Stimulated activated CD8-positive, alpha-beta memory T cell treated with anti-CD3 and anti-CD28 coated beads, Interleukin-4, amount 100 ng/mL, for 4 hours (primary cell): Measurements from ENCODE around the gene DOCK1.

Source experiments
- DNase-seq, 2 donors: peaks; one replicate each; pipeline ENCODE4 v3.0.0-alpha.2; 2020; ENCODE audit warnings: low read depth in 2 of 2, low spot score in 1 of 2

The DOCK1 gene

GRCh38 chr10:127338399-127339110, 433.3 kb downstream of the DOCK1 start:
- DNase-seq, result no peak

- DNase-seq, result no peak
Measured at GRCh38 chr10:127343821-127344220, 438.6 kb downstream of the DOCK1 start.

GRCh38 chr10:127344346-127344745, 439.1 kb downstream of the DOCK1 start:
- DNase-seq, result no peak

GRCh38 chr10:127345231-127345965, 440.2 kb downstream of the DOCK1 start:
- no peak for DNase-seq

- no peak for DNase-seq
Measured at GRCh38 chr10:127346604-127347003, 441.4 kb downstream of the DOCK1 start.

GRCh38 chr10:127347202-127347959, 442.2 kb downstream of the DOCK1 start:
- DNase-seq, result no peak

- no peak for DNase-seq
Measured at GRCh38 chr10:127349737-127350136, 444.5 kb downstream of the DOCK1 start.

GRCh38 chr10:127351542-127351941, 446.3 kb downstream of the DOCK1 start:
- no peak for DNase-seq

GRCh38 chr10:127353544-127353943, 448.3 kb downstream of the DOCK1 start:
- no peak for DNase-seq

- no peak for DNase-seq
Measured at GRCh38 chr10:127354255-127354654, 449.0 kb downstream of the DOCK1 start.

GRCh38 chr10:127354992-127355391, 449.8 kb downstream of the DOCK1 start:
- DNase-seq, result no peak

GRCh38 chr10:127356360-127356759, 451.1 kb downstream of the DOCK1 start:
- DNase-seq, result no peak

- DNase-seq, result no peak
Measured at GRCh38 chr10:127357265-127357664, 452.0 kb downstream of the DOCK1 start.

GRCh38 chr10:127358337-127358736, 453.1 kb downstream of the DOCK1 start:
- DNase-seq, result no peak

GRCh38 chr10:127364034-127364433, 458.8 kb downstream of the DOCK1 start:
- no peak for DNase-seq

- no peak for DNase-seq
Measured at GRCh38 chr10:127368101-127368500, 462.9 kb downstream of the DOCK1 start.

- DNase-seq, result no peak
Measured at GRCh38 chr10:127368929-127369328, 463.7 kb downstream of the DOCK1 start.

- no peak for DNase-seq
Measured at GRCh38 chr10:127370601-127371000, 465.4 kb downstream of the DOCK1 start.

- no peak for DNase-seq
Measured at GRCh38 chr10:127372361-127372760, 467.1 kb downstream of the DOCK1 start.

GRCh38 chr10:127374074-127374680, 468.9 kb downstream of the DOCK1 start:
- no peak for DNase-seq

- no peak for DNase-seq
Measured at GRCh38 chr10:127374901-127375300, 469.7 kb downstream of the DOCK1 start.

- DNase-seq, result no peak
Measured at GRCh38 chr10:127375461-127375860, 470.2 kb downstream of the DOCK1 start.
